Neuronal stem cell (in vitro differentiated cells): ENCODE results near the gene IZUMO2.
A peak's percentile ranks its signal among the peaks of the same experiment; 100 is the strongest.

Experiments
- DNase-seq: peaks from one replicate; pipeline ENCODE4 v3.0.0-alpha.2; 2013; ENCODE audit warnings: low spot score
- H2AFZ ChIP-seq: one replicate; pipeline ENCODE4 v1.6.1; 2013; ENCODE audit warnings: mild to moderate bottlenecking, low read length, inconsistent platforms
- H2AK5ac ChIP-seq: 2 replicates; pipeline ENCODE4 v1.6.1; 2013; ENCODE audit warnings: low read depth, mild to moderate bottlenecking, inconsistent platforms, low read length, moderate library complexity, mixed read lengths
- H2BK120ac ChIP-seq: 2 replicates; pipeline ENCODE4 v1.6.1; 2013; ENCODE audit warnings: low read depth, mild to moderate bottlenecking, inconsistent platforms, low read length, moderate library complexity, mixed read lengths
- H2BK12ac ChIP-seq: one replicate; pipeline ENCODE4 v1.6.1; 2013; ENCODE audit warnings: low read length, inconsistent platforms
- H2BK15ac ChIP-seq: 2 replicates; pipeline ENCODE4 v1.6.1; 2013; ENCODE audit warnings: mild to moderate bottlenecking, low read length, inconsistent platforms, mixed read lengths
- H2BK5ac ChIP-seq: one replicate; pipeline ENCODE4 v1.6.1; 2013; ENCODE audit warnings: inconsistent platforms, mild to moderate bottlenecking, low read length, moderate library complexity
- H3K14ac ChIP-seq: one replicate; pipeline ENCODE4 v1.6.1; 2013; ENCODE audit warnings: low read length, inconsistent platforms
- H3K18ac ChIP-seq: 2 replicates; pipeline ENCODE4 v1.6.1; 2013; ENCODE audit warnings: low read length, inconsistent platforms
- H3K23ac ChIP-seq: 2 replicates; pipeline ENCODE4 v1.6.1; 2013; ENCODE audit warnings: low read depth, mild to moderate bottlenecking, mixed read lengths, low read length, inconsistent platforms; ENCODE audit not compliant: poor library complexity
- H3K27ac ChIP-seq: replicated peaks from 3 replicates; pipeline ENCODE4 v1.5.1; 2013; ENCODE audit warnings: low read length, inconsistent platforms
- H3K27me3 ChIP-seq, 3 experiments: 2 replicates each; pipeline ENCODE4 v1.6.1; 2013; ENCODE audit warnings: low read length in 3 of 3, mild to moderate bottlenecking in 2 of 3, inconsistent platforms in 1 of 3, low read depth in 1 of 3, mixed read lengths in 1 of 3, moderate library complexity in 1 of 3; ENCODE audit not compliant: control insufficient read depth in 3 of 3, insufficient read depth in 3 of 3
- H3K36me3 ChIP-seq, 2 donors: replicated peaks in 1 of 2; 2 replicates each; pipeline ENCODE4 v1.6.1; 2013; ENCODE audit warnings: low read length in 2 of 2; ENCODE audit not compliant: control insufficient read depth in 2 of 2, insufficient read depth in 2 of 2
- H3K4ac ChIP-seq: 2 replicates; pipeline ENCODE4 v1.6.1; 2013; ENCODE audit warnings: inconsistent platforms, mild to moderate bottlenecking, low read length, moderate library complexity
- H3K4me1 ChIP-seq, 2 donors: 1 replicate in 1 of 2; 2 replicates in 1 of 2; pipeline ENCODE4 v1.6.1; 2013; ENCODE audit warnings: low read length in 2 of 2, low read depth in 1 of 2; ENCODE audit not compliant: control insufficient read depth in 2 of 2, insufficient read depth in 1 of 2
- H3K4me2 ChIP-seq: one replicate; pipeline ENCODE4 v1.6.1; 2013; ENCODE audit warnings: mild to moderate bottlenecking, low read length, inconsistent platforms; ENCODE audit not compliant: insufficient read depth, poor library complexity, severe bottlenecking
- H3K4me3 ChIP-seq, 2 donors: 2 replicates each; pipeline ENCODE4 v1.5.1; 2013; ENCODE audit warnings: low read length in 2 of 2, mild to moderate bottlenecking in 2 of 2, inconsistent platforms in 1 of 2, moderate library complexity in 1 of 2
- H3K79me1 ChIP-seq: one replicate; pipeline ENCODE4 v1.6.1; 2013; ENCODE audit warnings: low read depth, mild to moderate bottlenecking, inconsistent platforms, low read length, moderate library complexity
- H3K9ac ChIP-seq: one replicate; pipeline ENCODE4 v1.6.1; 2013; ENCODE audit warnings: mild to moderate bottlenecking, low read depth, low read length, inconsistent platforms; ENCODE audit not compliant: poor library complexity
- H3K9me3 ChIP-seq, 2 donors: replicated peaks in 1 of 2; 2 replicates each; pipeline versions ENCODE3 to v1.6.1; 2013; ENCODE audit warnings: low read length in 2 of 2, mild to moderate bottlenecking in 2 of 2, inconsistent platforms in 1 of 2, low read depth in 1 of 2, mixed read lengths in 1 of 2, moderate library complexity in 1 of 2; ENCODE audit not compliant: control insufficient read depth in 2 of 2, insufficient read depth in 1 of 2
- H4K8ac ChIP-seq: one replicate; pipeline ENCODE4 v1.6.1; 2013; ENCODE audit warnings: low read depth, mild to moderate bottlenecking, inconsistent platforms, low read length, moderate library complexity
- H4K91ac ChIP-seq: one replicate; pipeline ENCODE4 v1.6.1; 2013; ENCODE audit warnings: low read length, low read depth, mild to moderate bottlenecking, inconsistent platforms; ENCODE audit not compliant: poor library complexity
- WGBS, 2 donors: extraction: QIAGEN DNeasy Blood & Tissue Kit; methylation state at CpG; one replicate each; pipeline ENCODE4 v1.1.7; 2013; ENCODE audit warnings: missing lambda C conversion rate in 2 of 2, mixed read lengths in 1 of 2; ENCODE audit not compliant: insufficient read length in 2 of 2, insufficient replicate concordance in 1 of 2; ENCODE audit errors: extremely low coverage in 2 of 2; 5-methylcytosine and 5-hydroxymethylcytosine counted together

The IZUMO2 gene

GRCh38 chr19:50203281-50204080, 40.4 kb upstream of the IZUMO2 start, which contains the start of gene MYH14:
TSS of gene MYH14 (plus strand) at chr19:50203622. CDS start at chr19:50210366, 6,744 bp downstream.
- Histone ChIP-seq H2BK5ac (peak within 1 kb of the TSS; percentile 68), H3K27me3 (peaks cover 0 to 5% (median 0%) of the 10 kb centered on the region in 3 experiments), H3K18ac (peak within 1 kb of the TSS; percentile 89), H3K14ac (no peak within 1 kb of the TSS), H3K4me3 (peak within 1 kb of the TSS in 1 of 2 donors; percentile 84), H2BK12ac (no peak within 1 kb of the TSS), H3K27ac (no peak within 1 kb of the TSS), H3K4ac (no peak within 1 kb of the TSS), H2AK5ac (peak within 1 kb of the TSS; percentile 6), H3K9me3 (no peaks in the 10 kb centered on the region), H2BK15ac (no peak within 1 kb of the TSS), H3K36me3 (no peaks in the 10 kb centered on the region), H3K23ac (no peak within 1 kb of the TSS), H2AFZ (no peak within 1 kb of the TSS), H3K9ac (peak within 1 kb of the TSS; percentile 83), H3K4me2 (peak within 1 kb of the TSS; percentile 78), H4K91ac (no peak within 1 kb of the TSS), H3K79me1 (peaks cover 4% of the 10 kb centered on the region), H4K8ac (no peak within 1 kb of the TSS), H2BK120ac (no peak within 1 kb of the TSS), H3K4me1 (peaks cover 0 to 17% of the 10 kb centered on the region in 2 donors)
- peak; percentile 93 for DNase-seq
- WGBS, 2 donors: no CpG with 5 or more reads among the region's 78 CpGs

GRCh38 chr19:50202962-50203280, 39.8 kb upstream of the IZUMO2 start:
- H2BK15ac ChIP-seq: no peak overlapping the region
- H2AK5ac ChIP-seq: no peak overlapping the region
- H2BK120ac ChIP-seq: no peak overlapping the region
- H2BK5ac ChIP-seq: no peak overlapping the region
- H4K8ac ChIP-seq: no peak overlapping the region
- WGBS, 2 donors: no CpG with 5 or more reads among the region's 18 CpGs
- H3K4me3 ChIP-seq: peak overlapping the region in 1 of 2 donors; percentile 57
- H3K9me3 ChIP-seq: no peaks in the 10 kb centered on the region
- no peak for DNase-seq
- H4K91ac ChIP-seq: no peak overlapping the region
- H2AFZ ChIP-seq: no peak overlapping the region
- H3K4ac ChIP-seq: no peak overlapping the region
- peak overlapping the region; percentile 38 for H3K4me2 ChIP-seq
- peaks cover 0 to 5% (median 0%) of the 10 kb centered on the region in 3 experiments for H3K27me3 ChIP-seq
- no peak overlapping the region for H3K14ac ChIP-seq
- H3K36me3 ChIP-seq: no peaks in the 10 kb centered on the region
- H2BK12ac ChIP-seq: no peak overlapping the region
- no peak overlapping the region for H3K23ac ChIP-seq
- H3K18ac ChIP-seq: no peak overlapping the region
- H3K27ac ChIP-seq: no peak overlapping the region
- no peak overlapping the region for H3K9ac ChIP-seq
- peaks cover 0 to 17% of the 10 kb centered on the region in 2 donors for H3K4me1 ChIP-seq
- H3K79me1 ChIP-seq: peaks cover 3% of the 10 kb centered on the region

- peaks cover 0 to 8% (median 0%) of the 10 kb centered on the region in 3 experiments for H3K27me3 ChIP-seq
Measured at GRCh38 chr19:50202386-50202785, 39.3 kb upstream of the IZUMO2 start.

GRCh38 chr19:50199259-50199555, 36.1 kb upstream of the IZUMO2 start:
- no peak overlapping the region for H2BK120ac ChIP-seq
- H3K4me2 ChIP-seq: no peak overlapping the region
- no peak overlapping the region for H3K9ac ChIP-seq
- no peak overlapping the region for H3K4ac ChIP-seq
- H2AFZ ChIP-seq: no peak overlapping the region
- H3K36me3 ChIP-seq: no peaks in the 10 kb centered on the region
- peaks cover 0 to 9% (median 0%) of the 10 kb centered on the region in 3 experiments for H3K27me3 ChIP-seq
- H2AK5ac ChIP-seq: peak overlapping the region; percentile 8
- WGBS, 2 donors: no CpG with 5 or more reads among the region's 5 CpGs
- no peak overlapping the region for H4K91ac ChIP-seq
- H2BK15ac ChIP-seq: no peak overlapping the region
- H3K14ac ChIP-seq: no peak overlapping the region
- no peak overlapping the region for H2BK5ac ChIP-seq
- no peak for DNase-seq
- H3K18ac ChIP-seq: no peak overlapping the region
- H3K9me3 ChIP-seq: no peaks in the 10 kb centered on the region
- no peak overlapping the region for H3K23ac ChIP-seq
- no peak overlapping the region for H4K8ac ChIP-seq
- H3K4me3 ChIP-seq: no peak overlapping the region
- H2BK12ac ChIP-seq: no peak overlapping the region
- H3K4me1 ChIP-seq: peaks cover 0 to 8% of the 10 kb centered on the region in 2 donors
- H3K27ac ChIP-seq: no peak overlapping the region
- no peaks in the 10 kb centered on the region for H3K79me1 ChIP-seq

More at GRCh38 chr19:50202386-50202785, 39.3 kb upstream of the IZUMO2 start:
- H3K9me3 ChIP-seq: no peaks in the 10 kb centered on the region
- no peak overlapping the region for H3K14ac ChIP-seq
- no peak overlapping the region for H2BK15ac ChIP-seq
- no peak overlapping the region for H2BK120ac ChIP-seq
- no peak overlapping the region for H3K4me2 ChIP-seq
- H2AK5ac ChIP-seq: no peak overlapping the region
- no peak overlapping the region for H3K9ac ChIP-seq
- H4K8ac ChIP-seq: no peak overlapping the region
- H3K23ac ChIP-seq: no peak overlapping the region
- no peak overlapping the region for H2AFZ ChIP-seq
- H3K36me3 ChIP-seq: no peaks in the 10 kb centered on the region
- H3K18ac ChIP-seq: no peak overlapping the region
- no peak overlapping the region for H2BK5ac ChIP-seq
- H3K4me3 ChIP-seq: no peak overlapping the region
- WGBS, 2 donors: no CpG with 5 or more reads among the region's 3 CpGs
- H3K79me1 ChIP-seq: peaks cover 2% of the 10 kb centered on the region
- no peak overlapping the region for H3K27ac ChIP-seq
- DNase-seq: no peak
- no peak overlapping the region for H2BK12ac ChIP-seq
- H3K4ac ChIP-seq: no peak overlapping the region
- H3K4me1 ChIP-seq: peaks cover 0 to 17% of the 10 kb centered on the region in 2 donors
- H4K91ac ChIP-seq: no peak overlapping the region
